ENCODE measurements around the gene NUF2. TPM values are rescaled to one million over a fixed set of nuclear protein-coding genes. Genes with fewer than 3 reads are reported as not detected.

The NUF2 gene
- total and polyA plus RNA-seq, 2 of the 4 experiments (the other 2 are of a cell fraction): 13.0 to 18.5 TPM

DNA sequence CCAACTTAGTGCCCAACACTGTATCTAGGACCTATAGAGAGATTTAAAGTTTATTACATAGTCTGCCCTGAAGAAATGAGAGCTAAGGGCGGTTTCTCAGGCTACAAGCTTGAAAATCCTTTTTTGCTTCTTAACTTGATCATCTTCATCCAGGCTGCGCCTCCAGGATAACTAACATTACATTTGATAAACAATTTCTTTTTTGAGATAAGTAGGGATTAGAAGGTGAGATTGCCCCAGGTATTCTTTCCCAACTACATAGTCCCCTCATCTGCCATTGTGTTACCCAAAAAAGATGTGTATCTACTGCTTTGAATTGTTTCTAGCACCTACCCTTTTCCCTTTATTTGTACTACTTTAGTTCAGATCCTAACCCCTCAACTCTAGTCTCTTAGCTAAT is 25.4 kb downstream of the NUF2 start:
- Histone ChIP-seq H2BK120ac (ENCODE audit: low read depth, low read length) (no peak overlapping the region), H3K9ac (ENCODE audit: low read depth, low read length) (no peak overlapping the region), H3K18ac (ENCODE audit: low read depth, low read length) (no peak overlapping the region), H3K23ac (ENCODE audit: low read depth, low read length) (no peak overlapping the region), H3K79me1 (ENCODE audit: low read depth in 1 of 2, low read length in 2 of 2) (no peaks in the 10 kb centered on the region), H3K4me1 (ENCODE audit: control insufficient read depth, insufficient read depth, low read length) (no peaks in the 10 kb centered on the region), H4K8ac (ENCODE audit: low read depth in 2 of 2, low read length in 2 of 2) (no peak overlapping the region; a peak in 1 of 4 replicates), H3K27me3 (ENCODE audit: control insufficient read depth, insufficient read depth, low read length) (no peaks in the 10 kb centered on the region), H2BK5ac (ENCODE audit: low read depth, low read length, poor library complexity, severe bottlenecking) (no peak overlapping the region), H3K4ac (ENCODE audit: low read depth, low read length) (no peak overlapping the region), H4K91ac (ENCODE audit: insufficient read depth, low read depth, low read length) (no peak overlapping the region), H3K56ac (ENCODE audit: extremely low read depth, insufficient read depth, low read length) (no peak overlapping the region), H4K5ac (ENCODE audit: low read depth, low read length) (no peak overlapping the region), H3K9me3 (ENCODE audit: control insufficient read depth, insufficient read depth, low read length) (no peaks in the 10 kb centered on the region), H2AK5ac (ENCODE audit: low read depth, low read length) (no peak overlapping the region), H2AFZ (replicated peaks; ENCODE audit: low read length, poor library complexity) (no peak overlapping the region), H2BK20ac (ENCODE audit: low read depth, low read length) (no peak overlapping the region), H3K36me3 (ENCODE audit: control insufficient read depth, insufficient read depth, low read length) (peaks cover 2% of the 10 kb centered on the region; the same call in 1 of the 2 replicates), H3K4me2 (ENCODE audit: low read depth, low read length) (no peak overlapping the region), H3K27ac (ENCODE audit: insufficient read depth, low read length) (no peak overlapping the region), H3K4me3 (ENCODE audit: insufficient read depth, low read depth, low read length) (no peak overlapping the region), H3K14ac (replicated peaks; ENCODE audit: low read depth, low read length) (no peak overlapping the region), H2BK15ac (ENCODE audit: low read depth, low read length) (no peak overlapping the region), H4K20me1 (ENCODE audit: insufficient read depth, low read length) (no peaks in the 10 kb centered on the region), H3K9me1 (ENCODE audit: insufficient read depth, low read length) (no peaks in the 10 kb centered on the region), H2AK9ac (replicated peaks; ENCODE audit: low read depth, low read length, poor library complexity) (no peak overlapping the region)
- dilution Hi-C loops (cut with HindIII; ENCODE audit: low sequenced_read_pairs, unreplicated experiment): no loop called here
- intact Hi-C loops (cut with micrococcal nuclease): no loop called here
- no peak for ATAC-seq (ENCODE audit: low read depth)
- no peak for TF ChIP-seq POLR2A (IDR thresholded peaks at IDR 0.05; ENCODE audit: low read depth, low read length)
- no peak for TF ChIP-seq MAFK (IDR thresholded peaks at IDR 0.05; ENCODE audit: low read depth, low read length)
- TF ChIP-seq NFE2L2 (IDR thresholded peaks at IDR 0.05; ENCODE audit: low read depth, low read length): no peak
- no peak for TF ChIP-seq FOS (IDR thresholded peaks at IDR 0.05; ENCODE audit: low read depth, low read length)
- TF ChIP-seq CTCF (conservative IDR thresholded peaks at IDR 0.05; ENCODE audit: low read depth, low read length): no peak
- no peak for TF ChIP-seq RAD21 (IDR thresholded peaks at IDR 0.05; ENCODE audit: low read length)
- CTCF ChIA-PET: interaction anchor here (1.9 kb wide), 1 partner anchor 12 kb away, joined by 7 read pairs; no protein-coding TSS in a partner anchor
- in situ Hi-C loops (cut with MboI; ENCODE audit: low sequenced_read_pairs): no loop called here
- BruUV-seq (replicated peaks): no TSS peak
- whole genome bisulfite sequencing, 2 experiments (ENCODE audit: extremely low coverage in 2 of 2, insufficient read length in 1 of 2): no CpG with 5 or more reads among the region's 2 CpGs
- POLR2A ChIA-PET (ENCODE audit: unreplicated experiment): no interaction called here
- DNase-seq: no peak
